Stimulated activated naive CD8-positive, alpha-beta T cell treated with anti-CD3 and anti-CD28 coated beads, Interleukin-15, Interleukin-2, amounts not matched to agents 100 ng/mL and 50 ng/mL, for 24 hours (primary cell): Measurements from ENCODE around the gene KCP.

Source experiments
- H3K27ac Mint-ChIP-seq: one replicate; pipeline ENCODE4 v1.8.0; 2021; ENCODE audit warnings: mild to moderate bottlenecking, mixed read lengths
- H3K27me3 Mint-ChIP-seq: one replicate; pipeline ENCODE4 v1.8.0; 2021; ENCODE audit warnings: mixed read lengths
- H3K36me3 Mint-ChIP-seq: one replicate; pipeline ENCODE4 v1.8.0; 2021; ENCODE audit warnings: low read depth, mixed read lengths
- H3K4me1 Mint-ChIP-seq: one replicate; pipeline ENCODE4 v1.8.0; 2021; ENCODE audit warnings: low read depth, mixed read lengths
- H3K4me3 Mint-ChIP-seq: one replicate; pipeline ENCODE4 v1.8.0; 2021; ENCODE audit warnings: mild to moderate bottlenecking, mixed read lengths
- H3K9me3 Mint-ChIP-seq: one replicate; pipeline ENCODE4 v1.8.0; 2021; ENCODE audit warnings: mixed read lengths

KCP gene

DNA sequence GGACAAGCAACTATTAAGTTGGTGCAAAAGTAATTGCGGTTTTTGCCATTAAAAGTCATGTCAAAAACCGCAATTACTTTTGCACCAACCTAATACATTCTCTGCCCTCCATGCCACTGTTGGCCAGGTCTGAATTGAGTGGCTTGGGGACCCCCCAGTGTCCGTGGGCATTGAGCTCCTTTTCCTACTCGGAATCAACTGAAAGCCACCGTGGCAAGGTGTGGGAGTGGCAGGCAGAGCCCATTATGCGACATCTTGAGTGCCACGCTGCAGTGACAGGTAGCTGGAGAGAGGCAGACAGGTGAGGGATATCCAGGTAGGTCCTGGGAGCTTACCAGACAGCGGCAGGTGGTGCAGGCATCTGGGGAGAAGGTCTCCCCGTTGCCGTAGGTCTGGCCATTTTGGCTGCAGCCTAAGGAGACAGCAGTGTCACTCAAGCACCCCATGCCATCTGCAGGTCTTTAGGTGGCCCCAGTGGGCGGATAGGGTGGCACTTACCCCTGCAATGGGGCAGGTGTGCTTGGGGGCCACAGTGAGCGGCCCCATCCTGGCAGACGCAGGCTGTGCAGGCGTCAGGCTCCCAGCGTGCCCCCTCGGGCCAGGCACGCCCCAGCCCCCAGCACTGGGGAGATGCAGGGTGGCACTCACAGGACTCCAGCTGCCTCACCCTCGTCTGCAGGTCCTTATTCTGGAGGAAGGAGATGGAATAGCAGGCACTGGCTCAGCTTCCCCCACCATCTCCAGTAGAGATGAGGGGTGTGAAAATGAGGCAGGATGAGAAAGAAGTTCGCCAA, 3.5 kb downstream of the KCP start:
- H3K9me3 Mint-ChIP-seq: no peaks in the 10 kb centered on the region
- H3K27ac Mint-ChIP-seq: no peak overlapping the region
- H3K4me3 Mint-ChIP-seq: no peak overlapping the region
- H3K4me1 Mint-ChIP-seq: no peaks in the 10 kb centered on the region
- peaks cover 38% of the 10 kb centered on the region for H3K27me3 Mint-ChIP-seq
- no peaks in the 10 kb centered on the region for H3K36me3 Mint-ChIP-seq

- no peaks in the 10 kb centered on the region for H3K4me1 Mint-ChIP-seq
- H3K36me3 Mint-ChIP-seq: no peaks in the 10 kb centered on the region
- H3K27me3 Mint-ChIP-seq: peaks cover 35% of the 10 kb centered on the region
- H3K4me3 Mint-ChIP-seq: no peak overlapping the region
- H3K9me3 Mint-ChIP-seq: no peaks in the 10 kb centered on the region
- H3K27ac Mint-ChIP-seq: no peak overlapping the region
Observed at GRCh38 chr7:128906001-128906765, 4.3 kb downstream of the KCP start.

GRCh38 chr7:128904381-128905197, 5.9 kb downstream of the KCP start:
- Mint-ChIP-seq H3K9me3 (peaks cover 5% of the 10 kb centered on the region), H3K36me3 (no peaks in the 10 kb centered on the region), H3K27me3 (peaks cover 31% of the 10 kb centered on the region), H3K4me1 (no peaks in the 10 kb centered on the region), H3K27ac (no peak overlapping the region), H3K4me3 (no peak overlapping the region)

- H3K27me3 Mint-ChIP-seq: peaks cover 23% of the 10 kb centered on the region
- no peak overlapping the region for H3K27ac Mint-ChIP-seq
- H3K36me3 Mint-ChIP-seq: no peaks in the 10 kb centered on the region
- H3K4me3 Mint-ChIP-seq: no peak overlapping the region
- H3K9me3 Mint-ChIP-seq: peaks cover 5% of the 10 kb centered on the region
- no peaks in the 10 kb centered on the region for H3K4me1 Mint-ChIP-seq
Observed at GRCh38 chr7:128903621-128904361, 6.7 kb downstream of the KCP start.

- H3K9me3 Mint-ChIP-seq: peaks cover 9% of the 10 kb centered on the region
- peaks cover 4% of the 10 kb centered on the region for H3K36me3 Mint-ChIP-seq
- H3K27ac Mint-ChIP-seq: no peak overlapping the region
- H3K4me1 Mint-ChIP-seq: peaks cover 3% of the 10 kb centered on the region
- no peak overlapping the region for H3K4me3 Mint-ChIP-seq
- H3K27me3 Mint-ChIP-seq: peaks cover 22% of the 10 kb centered on the region
Observed at GRCh38 chr7:128902761-128903585, 7.5 kb downstream of the KCP start.

DNA sequence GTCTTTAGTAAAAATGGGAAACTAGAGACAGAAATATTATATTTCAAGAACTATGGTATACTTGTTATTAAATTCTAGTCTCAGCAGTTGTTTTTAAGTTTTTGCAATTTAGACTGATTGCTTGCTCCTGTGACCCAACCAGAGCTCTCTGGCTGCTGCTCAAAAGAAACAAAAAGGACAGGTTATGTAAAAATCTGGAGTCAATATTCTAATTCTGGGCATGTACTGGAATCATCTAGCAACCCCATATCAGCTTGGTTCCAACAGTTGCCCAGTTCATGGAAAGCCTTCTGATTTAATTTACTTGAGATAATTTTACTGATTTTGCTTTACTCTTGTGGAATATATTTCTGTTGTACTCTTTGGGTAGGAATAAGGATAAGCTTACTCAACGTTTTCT, 10.3 kb downstream of the KCP start:
- Mint-ChIP-seq H3K36me3 (peaks cover 4% of the 10 kb centered on the region), H3K4me1 (peaks cover 3% of the 10 kb centered on the region), H3K27ac (no peak overlapping the region), H3K9me3 (peaks cover 9% of the 10 kb centered on the region), H3K27me3 (peaks cover 16% of the 10 kb centered on the region), H3K4me3 (no peak overlapping the region)

DNA sequence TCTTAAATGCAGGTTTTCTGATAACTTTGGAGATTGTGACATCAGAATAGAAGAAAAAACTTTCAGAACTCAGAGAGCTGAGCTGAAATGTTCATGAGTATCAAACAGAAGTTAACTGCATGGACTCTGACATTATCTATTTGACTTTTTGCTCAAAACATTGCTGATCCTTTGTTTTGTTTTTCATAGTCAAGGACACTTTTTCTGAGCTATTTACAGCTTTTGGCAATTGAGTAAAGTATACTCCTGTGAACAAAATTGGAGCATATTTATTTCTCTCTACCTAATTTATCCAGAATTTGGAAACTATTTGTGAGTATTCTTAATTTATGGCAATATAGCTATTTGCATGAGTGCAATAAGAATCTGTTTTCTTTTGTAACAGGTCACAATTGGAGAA, 11.1 kb downstream of the KCP start:
- peaks cover 3% of the 10 kb centered on the region for H3K4me1 Mint-ChIP-seq
- H3K9me3 Mint-ChIP-seq: peaks cover 9% of the 10 kb centered on the region
- peaks cover 16% of the 10 kb centered on the region for H3K27me3 Mint-ChIP-seq
- H3K4me3 Mint-ChIP-seq: no peak overlapping the region
- peaks cover 4% of the 10 kb centered on the region for H3K36me3 Mint-ChIP-seq
- H3K27ac Mint-ChIP-seq: no peak overlapping the region

GRCh38 chr7:128895320-128895719, 15.2 kb downstream of the KCP start:
- peaks cover 5% of the 10 kb centered on the region for H3K9me3 Mint-ChIP-seq
- H3K4me3 Mint-ChIP-seq: no peak overlapping the region
- H3K4me1 Mint-ChIP-seq: peaks cover 3% of the 10 kb centered on the region
- peaks cover 6% of the 10 kb centered on the region for H3K27me3 Mint-ChIP-seq
- peaks cover 4% of the 10 kb centered on the region for H3K36me3 Mint-ChIP-seq
- H3K27ac Mint-ChIP-seq: no peak overlapping the region

GRCh38 chr7:128894101-128894440, 16.4 kb downstream of the KCP start:
- H3K4me3 Mint-ChIP-seq: no peak overlapping the region
- no peak overlapping the region for H3K27ac Mint-ChIP-seq
- H3K27me3 Mint-ChIP-seq: peaks cover 13% of the 10 kb centered on the region
- peaks cover 4% of the 10 kb centered on the region for H3K36me3 Mint-ChIP-seq
- H3K9me3 Mint-ChIP-seq: peaks cover 4% of the 10 kb centered on the region
- H3K4me1 Mint-ChIP-seq: peaks cover 6% of the 10 kb centered on the region

DNA sequence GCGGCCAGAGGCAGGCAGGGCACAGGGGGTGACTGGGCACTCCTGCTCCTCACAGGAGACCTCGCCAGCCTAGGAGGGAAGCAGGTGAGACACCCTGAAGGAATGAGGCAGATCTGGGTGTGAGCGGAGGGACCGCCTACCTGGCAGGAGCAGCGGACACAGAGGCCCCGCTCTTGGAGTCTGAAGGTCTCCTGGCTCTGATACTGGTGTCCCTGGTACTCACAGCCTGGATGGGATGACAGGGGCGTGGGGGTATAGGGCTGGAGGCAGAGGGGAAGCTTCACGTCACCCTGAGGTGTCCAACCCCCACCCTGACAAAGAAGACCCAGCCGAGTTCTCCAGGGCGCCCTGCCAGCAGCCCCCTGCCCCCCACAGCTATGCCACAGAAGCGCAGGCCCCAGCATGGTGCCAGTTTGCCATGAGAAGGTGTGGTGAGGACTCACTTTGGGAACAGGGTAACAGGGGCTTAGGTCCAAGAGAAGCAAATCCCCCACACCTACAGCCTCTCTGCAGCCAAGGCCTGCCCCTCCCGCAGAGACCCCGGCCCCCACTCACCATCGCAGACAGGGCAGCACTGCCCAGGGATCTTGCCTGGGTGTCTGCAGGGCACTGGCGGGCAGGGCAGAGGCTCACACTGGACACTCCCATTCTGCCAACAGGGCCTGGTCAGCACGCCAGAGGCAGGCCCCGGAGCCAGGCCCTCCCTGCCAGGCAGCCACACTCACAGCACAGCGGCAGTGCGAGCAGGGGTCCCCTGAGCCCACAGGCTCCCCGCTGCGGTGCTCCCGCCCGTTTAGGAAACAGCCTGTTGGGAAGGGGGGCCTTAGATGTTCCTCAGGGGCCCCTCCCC, 17.0 kb downstream of the KCP start:
- Mint-ChIP-seq H3K27ac (no peak overlapping the region), H3K9me3 (peaks cover 2% of the 10 kb centered on the region), H3K4me3 (no peak overlapping the region), H3K4me1 (peaks cover 5% of the 10 kb centered on the region), H3K27me3 (peaks cover 11% of the 10 kb centered on the region), H3K36me3 (peaks cover 2% of the 10 kb centered on the region)

DNA sequence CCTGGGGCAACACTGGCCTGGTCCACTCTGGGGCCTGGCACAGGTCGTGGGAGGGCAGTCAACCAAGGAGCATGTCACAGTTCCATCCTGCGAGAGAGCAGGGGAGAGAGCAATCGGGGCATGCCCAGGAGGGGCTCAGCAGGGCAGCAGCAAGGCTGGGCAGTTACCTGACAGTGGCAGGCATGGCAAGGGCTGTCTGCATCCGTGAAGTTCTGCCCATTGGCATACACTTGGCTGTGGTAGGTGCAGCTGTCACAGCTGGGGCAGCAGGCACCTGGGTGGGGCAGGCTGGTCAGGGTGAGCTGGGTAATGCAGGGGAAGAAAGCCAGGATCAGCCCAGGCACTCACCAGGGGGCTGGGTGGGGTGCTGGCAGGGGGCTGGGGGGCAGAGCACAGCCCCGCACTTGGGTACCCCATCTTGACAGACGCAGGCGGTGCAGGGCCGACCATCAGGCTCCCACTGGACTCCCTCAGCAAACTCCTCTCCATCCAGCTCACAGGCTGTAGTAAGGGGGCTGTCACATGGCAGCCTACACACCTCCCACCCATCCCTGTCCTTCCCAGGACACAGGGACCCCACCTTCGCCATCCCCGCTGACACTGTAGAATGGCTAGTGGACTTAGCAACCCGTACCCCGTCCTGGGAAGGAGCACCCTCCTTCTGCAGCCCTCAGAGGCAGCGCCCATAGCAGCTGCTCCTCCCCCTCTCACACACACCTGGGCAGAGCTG, 17.8 kb downstream of the KCP start:
- Mint-ChIP-seq H3K4me1 (peaks cover 3% of the 10 kb centered on the region), H3K9me3 (no peaks in the 10 kb centered on the region), H3K27ac (no peak overlapping the region), H3K4me3 (no peak overlapping the region), H3K27me3 (peaks cover 9% of the 10 kb centered on the region), H3K36me3 (no peaks in the 10 kb centered on the region)

- Mint-ChIP-seq H3K27me3 (peaks cover 9% of the 10 kb centered on the region), H3K4me3 (no peak overlapping the region), H3K36me3 (no peaks in the 10 kb centered on the region), H3K9me3 (no peaks in the 10 kb centered on the region), H3K4me1 (peaks cover 3% of the 10 kb centered on the region), H3K27ac (no peak overlapping the region)
Observed at GRCh38 chr7:128891942-128892269, 18.6 kb downstream of the KCP start.
